ENCODE data around the gene CEP112. TPM values are rescaled to one million over a fixed set of nuclear protein-coding genes. Genes with fewer than 3 reads are reported as not detected.

Gene CEP112
- total and polyA plus RNA-seq, 2 of the 8 experiments (the other 6 are each of a cell fraction or from before 2014, with no cell fraction given): 0.62 to 3.1 TPM

DNA sequence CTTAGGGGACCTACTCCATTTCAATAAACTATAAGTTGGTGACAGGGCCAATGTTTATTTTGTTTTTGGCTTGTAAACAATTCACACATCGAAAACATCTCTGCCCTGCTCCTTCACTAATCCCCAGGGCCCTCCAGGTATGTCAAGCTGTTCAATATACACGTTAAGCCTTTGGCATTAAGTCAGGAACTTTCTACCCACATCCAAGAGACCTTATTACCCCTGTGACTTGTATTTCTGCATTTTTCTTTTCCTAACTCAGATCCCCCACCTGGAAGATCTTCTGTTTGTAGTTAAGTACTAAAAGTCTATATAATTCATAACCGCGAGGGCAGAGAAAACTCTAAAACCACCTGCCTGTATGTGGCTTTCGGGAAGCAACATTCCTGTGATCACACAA is 523.7 kb downstream of the CEP112 start (continued):
- TF ChIP-seq GABPA (IDR thresholded peaks at IDR 0.05; ENCODE audit: borderline replicate concordance, insufficient read depth, low read length): no peak
- no peak for TF ChIP-seq CHD1 (IDR thresholded peaks at IDR 0.05; ENCODE audit: low read depth, low read length)
- no peak for TF ChIP-seq E2F6 (IDR thresholded peaks at IDR 0.05)
- TF ChIP-seq MAX (IDR thresholded peaks at IDR 0.05): no peak
- no peak for TF ChIP-seq TBP (IDR thresholded peaks at IDR 0.05; ENCODE audit: low read depth, low read length)

Measured in H1 (cell line).